NCI-H82 (cell line): ENCODE results near the gene ZNF527.
"Not testable (repeated sequence)": the region's sequence is repeated elsewhere in the genome, so short reads cannot be mapped to it uniquely, and the experiment has no call there.

Source experiments
- DNase-seq: peaks from one replicate; lab custom pipeline; 2025; lab: John Stamatoyannopoulos, UW

Gene ZNF527

DNA sequence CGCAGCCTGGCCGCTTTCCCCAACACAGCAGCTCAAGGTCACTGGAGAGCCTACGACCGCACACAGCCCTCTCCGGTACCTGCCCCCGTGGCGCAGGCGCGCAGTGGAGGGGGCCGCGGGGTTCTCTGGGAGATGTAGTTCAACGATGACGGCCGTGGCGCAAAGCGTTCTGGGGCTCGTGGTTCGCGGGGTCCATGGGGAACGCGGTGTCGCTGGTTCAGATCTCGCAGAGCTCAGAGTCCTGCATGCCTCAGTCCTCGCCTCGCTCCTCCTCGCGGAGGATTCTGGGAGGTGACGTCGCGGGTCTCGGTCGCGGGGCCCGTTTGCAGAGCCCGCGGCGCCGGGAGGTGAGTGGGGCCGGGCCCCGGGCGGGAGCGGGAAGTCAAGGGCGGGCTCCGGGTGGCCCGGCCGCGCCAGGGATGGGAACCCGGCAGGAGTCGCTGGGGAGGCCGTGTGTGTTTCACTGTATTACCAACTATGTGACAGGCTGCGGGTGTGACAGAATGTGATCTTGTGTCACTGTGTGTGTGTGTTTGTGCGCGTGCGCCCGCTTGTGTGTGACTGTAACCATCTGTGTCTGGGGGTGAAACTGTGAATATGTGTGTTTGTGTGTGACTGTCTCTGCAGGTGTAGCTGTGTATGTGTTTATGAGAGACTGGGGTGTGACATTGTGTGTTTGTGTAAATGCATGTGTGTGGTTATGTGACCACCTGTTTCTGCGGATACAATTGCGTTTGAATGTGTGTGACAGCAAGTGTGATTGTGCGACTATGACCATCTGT lies at the start of gene ZNF527:
Gene ZNF527, plus strand, starts transcription at position 220 of the 782 bp plus-strand sequence. CDS start 3,100 bp downstream, outside the sequence.
- peak; percentile 99 for DNase-seq

DNA sequence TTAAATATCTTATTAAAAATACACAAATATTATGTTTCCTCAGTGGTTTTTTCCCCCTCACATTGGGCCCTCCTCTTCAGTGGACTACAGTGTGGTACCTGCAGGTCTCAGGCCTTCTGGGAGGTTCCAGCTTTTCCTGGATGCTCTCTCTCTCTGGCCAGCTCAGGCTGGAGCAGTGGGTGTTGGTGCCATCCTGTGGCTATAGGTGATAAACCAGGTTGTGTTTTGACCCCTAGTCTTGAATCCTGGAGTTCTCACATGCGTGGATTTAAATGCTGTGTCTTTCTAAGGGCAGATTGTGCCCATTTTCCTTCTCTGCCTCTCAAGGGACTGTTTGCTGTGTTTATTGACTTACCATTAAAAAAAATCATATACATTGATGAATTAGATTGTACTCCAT lies 41.2 kb upstream of the ZNF527 start:
- DNase-seq, result peak; percentile 64

DNA sequence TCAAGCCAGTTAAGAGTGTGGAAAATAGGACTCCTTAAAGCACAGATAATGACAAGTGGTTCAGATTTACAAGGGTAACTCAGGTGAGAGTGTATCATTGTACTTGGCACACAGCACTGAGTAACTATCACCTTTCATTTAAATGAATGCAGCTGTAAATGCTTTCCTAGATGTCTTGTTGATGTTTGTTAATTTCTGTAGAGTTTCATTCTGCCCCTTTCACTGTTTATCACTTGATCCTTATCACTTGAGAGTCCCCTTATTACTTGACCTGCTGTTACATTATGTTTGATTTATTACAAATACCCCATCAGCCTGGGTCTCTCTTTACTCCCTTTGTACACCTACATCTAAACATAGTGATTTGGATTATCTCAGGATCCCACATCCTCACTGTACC lies 38.1 kb upstream of the ZNF527 start:
- no peak for DNase-seq

DNA sequence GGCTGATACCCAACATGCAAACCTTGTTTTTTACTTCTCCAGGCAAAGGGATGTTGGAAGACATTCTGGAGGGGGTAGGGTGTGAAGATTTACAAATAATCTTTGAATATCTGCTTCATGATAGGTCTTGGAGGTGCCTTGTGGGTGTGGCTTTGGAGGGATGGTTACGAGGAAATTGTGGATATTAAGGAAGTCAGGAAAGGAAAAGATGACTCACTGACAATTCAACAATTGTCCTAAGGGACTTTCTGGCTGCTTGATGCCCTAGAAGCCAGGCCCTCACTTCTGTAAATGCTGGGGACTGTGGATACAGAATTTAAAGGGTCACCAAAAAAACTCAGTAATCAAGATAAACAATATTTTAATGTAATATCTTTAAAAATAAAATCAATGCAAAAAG lies 37.4 kb upstream of the ZNF527 start:
- DNase-seq, result no peak

DNA sequence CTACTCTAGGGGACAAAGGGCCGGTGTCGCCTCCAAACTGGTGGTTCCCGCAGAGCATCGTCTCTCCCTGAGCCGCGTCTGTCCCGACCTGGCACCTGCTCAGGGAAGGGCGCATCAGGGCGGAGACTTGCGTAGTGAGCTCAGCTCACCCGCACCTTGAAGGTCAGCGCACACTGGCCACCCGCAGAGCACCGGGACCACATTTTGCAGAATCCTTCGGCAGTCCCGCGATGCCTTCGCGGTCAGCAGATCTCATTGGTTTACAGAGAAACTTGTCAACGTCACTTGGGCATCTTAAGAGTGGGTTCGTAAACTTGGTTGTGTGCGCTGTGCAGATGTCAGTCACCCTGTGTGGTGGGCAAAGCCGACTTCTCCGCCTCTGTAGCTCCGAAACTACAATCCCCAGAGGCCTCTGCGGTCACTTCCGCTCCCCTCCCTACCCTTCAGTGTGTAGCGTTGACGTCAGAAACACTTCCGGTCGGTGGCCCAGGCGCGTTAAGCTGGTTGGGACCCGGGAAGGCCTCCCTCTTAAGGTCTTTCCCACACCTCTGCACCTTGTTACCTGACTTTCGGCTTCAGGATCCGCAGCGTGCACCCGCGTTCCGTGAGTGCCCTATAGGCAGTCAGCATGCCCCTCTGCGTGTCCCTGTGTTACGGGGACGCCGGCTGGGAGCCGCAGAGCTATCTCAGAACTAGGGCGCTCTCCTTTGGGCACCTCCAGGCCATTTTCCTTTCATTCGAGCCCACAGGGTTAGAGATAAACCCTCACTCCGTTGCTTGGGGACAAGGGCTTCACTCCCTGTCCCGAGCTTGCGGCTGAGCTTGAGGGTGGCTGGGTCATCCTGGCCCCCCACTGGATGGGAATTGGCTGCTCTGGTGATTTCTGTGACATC lies 36.5 kb upstream of the ZNF527 start:
- peak; percentile 96 for DNase-seq

DNA sequence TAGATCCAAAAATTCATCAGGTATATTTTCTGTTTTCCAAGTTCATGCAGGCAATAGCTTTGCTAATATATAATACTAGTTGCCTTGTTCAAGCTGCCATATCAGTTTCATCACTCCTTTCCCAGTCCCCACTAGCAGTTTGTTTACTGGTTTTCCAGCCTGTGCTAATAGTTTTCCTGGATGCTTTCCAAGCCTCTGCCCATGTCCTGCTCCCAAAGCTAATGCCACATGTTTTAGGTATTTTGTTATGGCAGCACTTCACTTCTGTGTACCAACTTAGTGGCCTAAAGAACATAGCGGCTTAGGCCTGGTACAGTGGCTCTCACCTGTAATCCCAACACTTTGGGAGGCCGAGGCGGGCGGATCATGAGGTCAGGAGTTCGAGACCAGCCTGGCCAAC lies 28.1 kb upstream of the ZNF527 start:
- no peak for DNase-seq

DNA sequence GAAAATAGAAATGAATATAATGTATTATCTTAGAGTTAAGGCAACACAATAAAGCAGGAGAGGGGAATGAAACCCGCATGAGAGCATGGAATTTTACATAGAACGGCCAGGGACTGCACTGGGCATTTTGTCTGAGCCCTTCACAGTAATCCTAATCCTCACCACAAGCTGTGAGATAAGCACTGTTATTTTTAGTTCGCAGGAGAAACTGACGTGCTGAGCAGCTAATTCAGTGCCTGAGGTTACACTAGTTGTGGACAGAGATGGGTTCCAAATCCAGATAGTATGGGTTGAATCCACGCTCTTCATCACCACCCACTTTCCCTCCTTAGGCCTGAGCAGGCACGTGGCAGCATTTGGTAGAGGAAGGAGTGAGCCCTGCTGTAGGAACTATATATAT lies 24.8 kb upstream of the ZNF527 start:
- DNase-seq, result peak; percentile 88

DNA sequence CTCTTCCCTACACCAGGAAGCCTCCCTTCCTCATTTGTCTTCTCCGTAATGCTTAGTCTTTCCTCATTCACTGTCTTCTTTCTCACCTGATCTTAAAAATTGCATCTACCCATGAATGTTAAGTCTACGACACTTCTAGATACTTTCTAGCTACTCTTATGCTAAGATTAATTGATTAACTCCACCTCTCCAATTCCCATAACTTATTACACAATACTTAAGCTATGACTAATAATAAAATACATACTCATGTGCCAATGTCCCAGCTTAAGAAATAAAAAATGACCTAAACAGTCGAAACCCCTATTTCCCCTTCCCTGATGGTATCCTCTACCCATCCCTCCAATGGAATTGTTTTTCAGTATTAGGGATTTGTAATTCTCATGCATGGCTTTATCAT lies 22.8 kb upstream of the ZNF527 start:
- DNase-seq, result no peak

DNA sequence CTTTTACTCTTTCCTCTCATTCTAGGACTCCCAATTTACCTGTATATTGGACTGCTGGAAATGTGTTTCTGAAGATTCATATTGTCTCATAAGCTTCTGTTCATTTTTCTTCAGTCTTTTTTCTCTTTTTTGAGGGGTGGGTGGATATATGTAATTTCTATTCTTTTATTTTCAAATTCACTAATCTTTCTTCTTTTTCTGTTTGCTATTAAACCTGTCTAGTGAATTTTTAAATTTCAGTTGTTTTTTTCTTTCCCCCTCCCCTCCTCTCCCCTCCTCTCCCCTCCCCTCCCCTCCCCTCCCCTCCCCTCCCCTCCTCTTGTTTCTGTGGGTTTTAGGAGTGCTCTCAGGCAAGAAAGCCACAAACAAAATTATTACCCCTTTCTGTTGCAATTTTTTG lies 16.9 kb upstream of the ZNF527 start:
- no peak for DNase-seq

DNA sequence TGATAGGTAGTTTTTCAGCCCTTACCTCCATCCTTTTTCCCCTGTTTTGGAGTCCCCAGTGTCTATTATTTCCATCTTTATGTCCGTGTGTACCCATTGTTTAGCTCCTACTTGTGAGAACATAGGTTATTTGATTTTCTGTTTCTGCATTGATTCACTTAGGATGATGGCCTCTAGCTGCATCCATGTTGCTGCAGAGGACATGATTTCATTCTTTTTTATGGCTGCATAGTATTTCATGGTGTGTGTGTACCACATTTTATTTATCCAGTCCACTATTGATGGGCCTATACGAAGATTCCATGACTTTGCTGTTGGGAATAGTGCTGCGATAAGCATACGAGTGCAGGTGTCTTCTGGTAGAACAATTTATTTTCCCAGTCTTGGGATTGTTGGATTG lies 15.0 kb upstream of the ZNF527 start:
- DNase-seq, result no peak

DNA sequence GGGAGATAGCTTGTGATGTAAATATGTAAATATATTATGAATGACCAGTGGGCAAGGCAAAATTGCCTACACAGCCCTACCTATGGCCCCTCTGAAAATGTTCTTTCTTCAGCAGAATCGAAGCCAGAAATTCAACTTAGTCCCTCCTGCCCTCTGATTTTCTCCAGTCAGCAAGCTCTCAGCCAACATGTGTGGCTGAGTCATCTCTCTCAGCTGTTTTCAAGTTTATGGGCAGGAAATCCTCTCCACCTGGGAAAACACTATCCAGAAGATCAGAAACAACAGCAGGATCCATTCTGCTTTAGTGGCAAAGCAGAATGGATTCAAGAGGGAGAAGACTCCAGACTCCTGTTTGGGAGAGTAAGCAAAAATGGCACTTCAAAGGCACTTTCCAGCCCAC lies 8.9 kb upstream of the ZNF527 start:
- no peak for DNase-seq

DNA sequence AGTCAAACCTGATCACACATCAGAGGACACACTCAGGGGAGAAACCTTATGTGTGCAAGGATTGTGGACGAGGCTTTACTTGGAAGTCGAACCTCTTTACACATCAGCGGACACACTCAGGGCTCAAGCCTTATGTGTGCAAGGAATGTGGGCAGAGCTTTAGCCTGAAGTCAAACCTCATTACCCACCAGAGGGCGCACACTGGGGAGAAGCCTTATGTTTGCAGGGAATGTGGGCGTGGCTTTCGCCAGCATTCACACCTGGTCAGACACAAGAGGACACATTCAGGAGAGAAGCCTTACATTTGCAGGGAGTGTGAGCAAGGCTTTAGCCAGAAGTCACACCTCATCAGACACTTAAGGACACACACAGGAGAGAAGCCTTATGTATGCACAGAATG lies 8.2 kb upstream of the ZNF527 start:
- peak; percentile 31 for DNase-seq

DNA sequence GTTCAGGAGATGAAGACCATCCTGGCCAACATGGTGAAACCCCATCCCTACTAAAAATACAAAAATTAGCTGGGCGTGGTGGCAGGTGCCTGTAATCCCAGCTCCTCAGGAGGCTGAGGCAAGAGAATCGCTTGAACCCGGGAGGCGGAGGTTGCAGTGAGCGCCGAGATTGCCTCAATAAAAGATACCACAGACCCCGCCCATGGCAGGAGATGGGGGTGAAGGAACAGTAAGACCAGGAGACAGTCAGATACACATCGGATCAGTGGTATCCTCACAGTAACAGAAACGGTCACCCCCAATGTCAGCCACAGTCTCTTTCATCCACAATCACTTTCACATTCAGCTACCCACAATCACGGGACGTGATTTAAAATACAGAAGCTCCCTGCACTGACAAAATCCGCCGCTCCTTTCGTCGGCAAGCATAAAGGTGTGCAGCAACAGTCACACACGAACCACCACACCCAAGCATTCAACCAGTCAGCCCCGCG lies 466 bp upstream of the ZNF527 start:
- peak; percentile 42 for DNase-seq

DNA sequence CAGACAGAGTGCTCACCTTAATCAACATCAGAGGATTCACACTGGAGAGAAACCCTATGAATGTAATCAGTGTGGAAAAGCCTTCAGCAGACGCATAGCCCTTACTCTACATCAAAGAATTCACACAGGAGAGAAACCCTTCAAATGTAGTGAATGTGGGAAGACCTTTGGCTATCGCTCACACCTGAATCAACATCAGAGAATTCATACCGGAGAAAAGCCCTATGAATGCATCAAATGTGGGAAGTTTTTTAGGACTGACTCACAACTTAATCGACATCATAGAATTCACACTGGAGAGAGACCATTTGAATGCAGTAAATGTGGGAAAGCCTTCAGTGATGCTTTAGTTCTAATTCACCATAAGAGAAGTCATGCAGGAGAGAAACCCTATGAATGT lies 18.3 kb downstream of the ZNF527 start:
- no peak for DNase-seq

DNA sequence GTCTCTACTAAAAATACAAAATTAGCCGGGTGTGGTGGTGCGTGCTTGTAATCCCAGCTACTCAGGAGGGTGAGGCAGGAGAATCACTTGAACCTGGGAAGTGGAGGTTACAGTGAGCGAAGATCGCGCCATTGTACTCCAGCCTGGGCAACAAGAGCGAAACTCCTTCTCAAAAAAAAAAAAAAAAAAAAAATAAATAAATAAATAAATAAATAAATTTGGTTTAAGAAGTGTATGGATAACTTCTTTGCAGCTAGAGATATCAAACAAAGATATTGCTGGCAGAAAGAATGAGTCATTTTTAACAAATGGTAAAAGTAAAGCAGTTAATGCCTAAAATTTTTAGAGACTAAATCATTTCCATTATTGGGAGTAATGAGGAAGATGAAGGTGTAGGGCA lies 20.5 kb downstream of the ZNF527 start:
- not testable (repeated sequence) for DNase-seq

DNA sequence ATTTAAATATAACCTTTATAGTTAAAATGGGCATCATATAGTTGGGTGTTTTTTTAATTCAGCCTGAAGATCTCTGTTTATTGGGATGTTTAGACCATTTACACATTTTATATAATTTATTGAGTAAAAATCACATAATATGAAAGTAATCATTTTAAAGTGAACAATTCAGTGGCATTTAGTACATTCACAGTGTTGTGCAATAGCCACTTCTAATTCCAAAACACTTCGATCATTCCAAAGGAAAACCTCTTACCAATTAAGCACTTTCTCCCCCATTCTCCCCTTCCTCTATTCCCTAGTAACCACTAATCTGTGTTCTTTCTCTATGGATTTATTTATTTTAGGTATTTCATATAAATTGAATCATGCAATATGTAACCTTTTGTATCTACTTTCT lies 30.2 kb downstream of the ZNF527 start:
- no peak for DNase-seq

DNA sequence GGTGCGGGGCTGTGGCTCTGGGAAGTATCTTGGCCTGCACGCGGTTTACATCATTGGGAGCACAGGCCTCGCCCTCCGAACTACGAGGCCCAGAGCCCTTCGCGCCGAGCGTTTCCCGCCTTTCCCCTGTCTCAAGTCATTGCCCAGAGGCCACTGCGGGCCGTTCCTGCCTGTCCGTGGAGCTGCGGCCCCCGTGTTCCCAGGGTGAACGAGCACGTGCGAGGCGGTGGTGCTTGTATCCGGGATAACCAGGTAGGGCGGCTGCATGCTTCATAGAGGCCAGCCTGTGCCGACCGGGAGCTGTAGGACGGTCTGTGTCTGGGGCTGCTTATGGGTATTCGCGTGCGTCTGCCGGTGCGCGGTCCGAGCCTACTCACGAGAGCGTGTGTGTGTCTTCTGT lies 32.5 kb downstream of the ZNF527 start:
- no peak for DNase-seq

DNA sequence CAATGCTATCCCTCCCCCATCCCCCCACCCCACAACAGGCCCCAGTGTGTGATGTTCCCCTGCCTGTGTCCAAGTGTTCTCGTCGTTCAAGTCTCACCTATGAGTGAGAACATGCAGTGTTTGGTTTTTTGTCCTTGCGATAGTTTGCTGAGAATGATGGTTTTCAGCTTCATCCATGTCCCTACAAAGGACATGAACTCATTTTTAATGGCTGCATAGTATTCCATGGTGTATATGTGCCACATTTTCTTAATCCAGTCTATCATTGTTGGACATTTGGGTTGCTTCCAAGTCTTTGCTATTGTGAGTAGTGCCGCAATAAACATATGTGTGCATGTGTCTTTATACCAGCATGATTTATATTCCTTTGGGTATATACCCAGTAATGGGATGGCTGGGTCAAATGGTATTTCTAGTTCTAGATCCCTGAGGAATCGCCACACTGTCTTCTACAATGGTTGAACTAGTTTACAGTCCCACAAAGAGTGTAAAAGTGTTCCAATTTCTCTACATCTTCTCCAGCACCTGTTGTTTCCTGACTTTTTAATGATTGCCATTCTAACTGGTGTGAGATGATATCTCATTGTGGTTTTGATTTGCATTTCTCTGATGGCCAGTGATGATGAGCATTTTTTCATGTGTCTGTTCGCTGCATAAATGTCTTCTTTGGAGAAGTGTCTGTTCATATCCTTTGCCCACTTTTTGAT lies 35.4 kb downstream of the ZNF527 start:
- DNase-seq, result not testable (repeated sequence)

DNA sequence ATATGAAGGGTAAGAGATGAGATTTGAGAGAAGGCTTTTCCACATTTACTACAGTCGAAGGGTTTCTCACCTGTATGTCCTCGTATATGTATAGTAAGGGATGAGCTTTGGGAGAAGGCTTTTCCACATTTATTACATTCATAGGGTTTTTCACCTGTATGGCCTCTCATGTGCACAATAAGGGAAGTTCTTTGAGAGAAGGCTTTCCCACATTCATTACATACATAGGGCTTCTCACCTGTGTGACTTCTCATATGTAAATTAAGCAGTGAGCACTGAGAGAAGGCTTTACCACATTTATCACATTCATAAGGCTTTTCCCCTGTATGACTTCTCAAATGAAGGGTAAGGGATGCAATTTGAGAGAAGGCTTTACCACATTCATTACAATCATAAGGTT lies 41.8 kb downstream of the ZNF527 start:
- DNase-seq, result no peak

DNA sequence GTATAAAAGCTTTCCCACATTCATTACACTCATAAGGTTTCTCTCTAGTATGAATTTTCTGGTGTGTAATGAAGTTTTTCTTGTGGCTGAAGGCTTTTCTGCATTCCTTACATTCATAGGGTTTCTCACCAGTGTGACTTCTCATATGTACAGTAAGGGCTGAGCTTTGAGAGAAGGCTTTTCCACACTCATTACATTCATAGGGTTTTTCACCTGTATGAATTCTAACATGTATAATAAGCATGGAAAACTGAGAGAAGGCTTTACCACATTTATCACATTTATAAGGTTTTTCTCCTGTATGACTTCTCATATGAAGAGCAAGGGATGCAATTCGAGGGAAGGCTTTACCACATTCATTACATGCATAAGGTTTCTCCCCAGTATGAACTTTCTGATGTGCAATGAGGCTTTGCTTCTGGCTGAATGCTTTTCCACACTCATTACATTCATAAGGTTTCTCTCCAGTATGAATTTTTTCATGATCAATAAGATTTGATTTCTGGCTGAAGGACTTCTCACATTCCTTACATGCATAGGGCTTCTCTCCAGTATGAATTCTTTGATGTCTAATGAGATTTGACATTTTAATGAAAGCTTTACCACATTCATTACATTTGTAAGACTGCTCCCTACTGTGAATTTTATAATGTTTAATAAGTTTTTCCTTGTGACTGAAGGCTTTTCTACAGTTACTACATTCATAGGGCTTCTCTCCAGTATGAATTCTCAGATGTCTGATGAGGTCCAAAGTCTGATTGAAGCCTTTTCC lies 42.6 kb downstream of the ZNF527 start:
- no peak for DNase-seq
